Measurements from ENCODE around the gene HEY2.

Gene HEY2

GRCh38 chr6:125753937-125754259 is 4.5 kb downstream of the HEY2 start:
- Histone ChIP-seq H3K27ac (ENCODE audit: low read depth, low read length) (no peak overlapping the region), H3K4me2 (ENCODE audit: low read length) (no peak overlapping the region), H3F3A (ENCODE audit: control insufficient read depth, insufficient read depth) (peaks cover 10% of the 10 kb centered on the region), H3K36me3 (ENCODE audit: control insufficient read depth, low read length) (no peaks in the 10 kb centered on the region; the same call in 1 of the 2 replicates), H3K79me2 (ENCODE audit: control insufficient read depth, low read length) (no peaks in the 10 kb centered on the region), H3K27me3 (ENCODE audit: control insufficient read depth, low read length) (peaks cover 31% of the 10 kb centered on the region), H4K20me1 (ENCODE audit: control insufficient read depth, insufficient read depth, low read depth, low read length) (no peaks in the 10 kb centered on the region), H3K9me2 (replicated peaks; ENCODE audit: control insufficient read depth, low read length) (no peaks in the 10 kb centered on the region), H3K9me3 (ENCODE audit: control insufficient read depth, insufficient read depth, low read length) (no peaks in the 10 kb centered on the region), H3K4me3 (ENCODE audit: low read length) (no peak overlapping the region), H3K4me1 (ENCODE audit: control insufficient read depth, low read length) (peaks cover 22% of the 10 kb centered on the region)
- TF ChIP-seq CTCF (IDR thresholded peaks at IDR 0.05; ENCODE audit: low read depth, low read length, poor library complexity, severe bottlenecking) (no peak), EZH2phosphoT487 (IDR thresholded peaks at IDR 0.05; ENCODE audit: borderline replicate concordance, low read length) (no peak)

- Histone ChIP-seq H3K9me3 (ENCODE audit: control insufficient read depth, insufficient read depth, low read length) (no peaks in the 10 kb centered on the region), H3F3A (ENCODE audit: control insufficient read depth, insufficient read depth) (peaks cover 10% of the 10 kb centered on the region), H3K36me3 (ENCODE audit: control insufficient read depth, low read length) (no peaks in the 10 kb centered on the region; the same call in 1 of the 2 replicates), H3K27me3 (ENCODE audit: control insufficient read depth, low read length) (peaks cover 29% of the 10 kb centered on the region), H3K4me2 (ENCODE audit: low read length) (no peak overlapping the region), H3K9me2 (replicated peaks; ENCODE audit: control insufficient read depth, low read length) (no peaks in the 10 kb centered on the region), H3K79me2 (ENCODE audit: control insufficient read depth, low read length) (no peaks in the 10 kb centered on the region), H4K20me1 (ENCODE audit: control insufficient read depth, insufficient read depth, low read depth, low read length) (no peaks in the 10 kb centered on the region), H3K4me3 (ENCODE audit: low read length) (no peak overlapping the region), H3K27ac (ENCODE audit: low read depth, low read length) (no peak overlapping the region), H3K4me1 (ENCODE audit: control insufficient read depth, low read length) (peaks cover 22% of the 10 kb centered on the region)
- TF ChIP-seq EZH2phosphoT487 (IDR thresholded peaks at IDR 0.05; ENCODE audit: borderline replicate concordance, low read length), result no peak
- TF ChIP-seq CTCF (IDR thresholded peaks at IDR 0.05; ENCODE audit: low read depth, low read length, poor library complexity, severe bottlenecking), result no peak
Observed at GRCh38 chr6:125754566-125754965, 5.1 kb downstream of the HEY2 start.

- H3K4me3 ChIP-seq (ENCODE audit: low read length), result no peak overlapping the region
Observed at GRCh38 chr6:125759184-125759902, 9.9 kb downstream of the HEY2 start.

More at GRCh38 chr6:125759184-125759902, 9.9 kb downstream of the HEY2 start:
- Histone ChIP-seq H3K27me3 (ENCODE audit: control insufficient read depth, low read length) (peaks cover 5% of the 10 kb centered on the region; the same call in 1 of the 2 replicates), H3K27ac (ENCODE audit: low read depth, low read length) (no peak overlapping the region), H3K4me1 (ENCODE audit: control insufficient read depth, low read length) (no peaks in the 10 kb centered on the region), H4K20me1 (ENCODE audit: control insufficient read depth, insufficient read depth, low read depth, low read length) (no peaks in the 10 kb centered on the region), H3F3A (ENCODE audit: control insufficient read depth, insufficient read depth) (no peaks in the 10 kb centered on the region), H3K4me2 (ENCODE audit: low read length) (no peak overlapping the region), H3K36me3 (ENCODE audit: control insufficient read depth, low read length) (no peaks in the 10 kb centered on the region), H3K9me2 (replicated peaks; ENCODE audit: control insufficient read depth, low read length) (no peaks in the 10 kb centered on the region), H3K9me3 (ENCODE audit: control insufficient read depth, insufficient read depth, low read length) (no peaks in the 10 kb centered on the region), H3K79me2 (ENCODE audit: control insufficient read depth, low read length) (no peaks in the 10 kb centered on the region)
- TF ChIP-seq CTCF (IDR thresholded peaks at IDR 0.05; ENCODE audit: low read depth, low read length, poor library complexity, severe bottlenecking), result no peak
- TF ChIP-seq EZH2phosphoT487 (IDR thresholded peaks at IDR 0.05; ENCODE audit: borderline replicate concordance, low read length), result no peak
